Measurements from ENCODE around the gene ACTL10. TPM values are rescaled to one million over a fixed set of nuclear protein-coding genes. Genes with fewer than 3 reads are reported as not detected.

Gene ACTL10
- total RNA-seq, 1 experiment from 2014 or later, result 0.46 TPM

- Mint-ChIP-seq H3K9me3 (no peaks in the 10 kb centered on the region; a peak in 1 of 5 replicates), H3K36me3 (ENCODE audit: insufficient read depth in 1 of 3, low read depth in 3 of 3) (peaks cover 7 to 14% (median 12%) of the 10 kb centered on the region in 3 experiments; a peak in 6 of 7 replicates), H3K4me3 (no peak overlapping the region), H3K27ac (0 out of 7 replicates have a peak overlapping the region, but pooled peaks of 1 of the 3 experiments have one; percentile 44), H3K27me3 (ENCODE audit: low read depth) (no peaks in the 10 kb centered on the region; the same call in 1 of the 2 replicates), H3K4me1 (peaks cover 31 to 35% of the 10 kb centered on the region in 2 experiments)
- Histone ChIP-seq H3K27ac (ENCODE audit: insufficient read length, low read depth, low read length) (no peak overlapping the region), H3K23me2 (ENCODE audit: insufficient read length, low read depth, low read length, poor library complexity, severe bottlenecking) (no peaks in the 10 kb centered on the region), H4K91ac (ENCODE audit: insufficient read length, low read depth, low read length) (no peak overlapping the region), H3K56ac (ENCODE audit: insufficient read length, low read depth, low read length) (no peak overlapping the region), H3K9ac (ENCODE audit: extremely low read depth, insufficient read length, low read length) (no peak overlapping the region), H2BK20ac (ENCODE audit: low read depth, low read length, poor library complexity, severe bottlenecking) (no peak overlapping the region), H3K79me1 (ENCODE audit: insufficient read depth, low read depth, low read length, poor library complexity, severe bottlenecking) (no peaks in the 10 kb centered on the region), H4K20me1 (ENCODE audit: control insufficient read depth, insufficient read depth, insufficient read length) (no peaks in the 10 kb centered on the region), H3K18ac (ENCODE audit: insufficient read length, low read depth, low read length) (no peak overlapping the region), H3K14ac (ENCODE audit: insufficient read depth, low read length) (no peak overlapping the region), H3K79me2 (ENCODE audit: insufficient read depth, low read length) (no peaks in the 10 kb centered on the region), H3K4me2 (ENCODE audit: insufficient read depth, insufficient read length, low read length) (no peak overlapping the region), H4K5ac (ENCODE audit: insufficient read length, low read depth, low read length) (no peak overlapping the region), H3K4me1 (ENCODE audit: insufficient read depth, low read length) (no peaks in the 10 kb centered on the region), H2BK15ac (ENCODE audit: low read depth, low read length) (no peak overlapping the region), H2AK5ac (ENCODE audit: insufficient read length, low read length) (no peak overlapping the region), H3T11ph (ENCODE audit: low read length) (no peak overlapping the region), H2AFZ (ENCODE audit: low read length) (no peak overlapping the region), H2BK12ac (ENCODE audit: insufficient read length, low read depth, low read length) (no peak overlapping the region), H4K8ac (replicated peaks; ENCODE audit: insufficient read length, low read depth, low read length) (no peak overlapping the region), H2BK120ac (ENCODE audit: low read depth, low read length, poor library complexity, severe bottlenecking) (no peak overlapping the region), H3K27me3 (ENCODE audit: insufficient read depth, low read length) (no peaks in the 10 kb centered on the region), H3K23ac (ENCODE audit: insufficient read length, low read depth, low read length) (no peak overlapping the region), H2BK5ac (ENCODE audit: insufficient read length, low read length) (no peak overlapping the region), H3K4ac (ENCODE audit: low read depth, low read length) (no peak overlapping the region), H3K9me3 (ENCODE audit: control insufficient read depth, low read depth, low read length) (no peaks in the 10 kb centered on the region)
- no CpG with 5 or more reads among the region's 11 CpGs for WGBS (ENCODE audit: extremely low coverage, insufficient read length, low lambda C conversion rate)
- no peak for DNase-seq
- TF ChIP-seq CTCF (conservative IDR thresholded peaks at IDR 0.05), result no peak
These were observed 16.5 kb upstream of the ACTL10 start for GRCh38 chr20:33650111-33650752.

Measured in H9 (cell line).